HT1080 (cell line): ENCODE data around the gene TULP1. TPM values are rescaled to one million over a fixed set of nuclear protein-coding genes. Genes with fewer than 3 reads are reported as not detected.

ENCODE experiments used
- DNase-seq: peaks from one replicate; pipeline ENCODE4 v3.0.0-alpha.2; 2015; ENCODE audit warnings: low read depth
- total RNA-seq: library from RNA; depleted of rRNA; stranded (reverse); fragments of >200 nt; shearing (Covaris generic); gene quantifications from 2 replicates; pipeline ENCODE4 v1.2.3, GENCODE V29; 2014

Gene TULP1
- total RNA-seq, 1 experiment from 2014 or later, result not detected

- DNase-seq, result peak; percentile 55
These were observed 27.7 kb downstream of the TULP1 start for GRCh38 chr6:35484921-35485392.

GRCh38 chr6:35483893-35484645 is 28.6 kb downstream of the TULP1 start:
- DNase-seq, result no peak

DNA sequence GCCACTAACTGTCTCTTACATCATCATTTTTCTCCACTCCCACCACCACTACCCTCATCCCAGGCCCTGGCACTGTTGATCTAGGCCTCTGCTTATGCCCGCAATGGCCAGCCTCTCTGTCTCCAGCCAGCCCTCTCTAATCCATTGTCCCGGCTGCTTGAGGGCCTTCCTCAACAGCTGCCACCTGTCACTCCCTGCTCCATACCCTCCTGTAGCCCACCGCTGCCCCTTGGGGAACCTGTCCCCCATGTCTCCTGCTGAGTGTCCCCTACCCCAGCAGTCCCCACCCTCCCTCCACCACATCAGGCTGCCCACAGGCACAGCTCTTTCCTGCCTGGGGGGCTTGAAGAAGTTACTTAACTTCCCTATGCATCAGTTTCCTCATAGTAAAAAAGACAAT is 29.2 kb downstream of the TULP1 start:
- no peak for DNase-seq

DNA sequence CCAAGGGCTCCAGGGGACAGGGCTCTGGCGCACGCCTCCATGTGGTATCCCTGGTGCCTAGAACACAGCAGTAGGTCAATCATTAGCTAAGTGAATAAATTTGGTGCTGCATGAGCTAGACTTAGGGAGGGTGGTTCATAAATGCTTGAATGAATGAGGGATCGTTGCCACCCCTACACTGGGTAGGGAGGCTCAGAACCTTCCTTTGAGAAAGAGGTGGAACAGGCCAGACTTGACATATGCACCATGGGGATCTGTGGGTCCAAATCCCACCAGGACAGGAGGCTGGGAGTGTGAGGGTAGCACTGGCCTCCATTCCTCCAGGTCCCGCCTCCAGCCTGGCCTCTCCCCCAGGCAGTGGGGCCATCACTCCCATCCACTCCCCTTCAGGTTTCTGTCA is 29.6 kb downstream of the TULP1 start:
- no peak for DNase-seq

DNA sequence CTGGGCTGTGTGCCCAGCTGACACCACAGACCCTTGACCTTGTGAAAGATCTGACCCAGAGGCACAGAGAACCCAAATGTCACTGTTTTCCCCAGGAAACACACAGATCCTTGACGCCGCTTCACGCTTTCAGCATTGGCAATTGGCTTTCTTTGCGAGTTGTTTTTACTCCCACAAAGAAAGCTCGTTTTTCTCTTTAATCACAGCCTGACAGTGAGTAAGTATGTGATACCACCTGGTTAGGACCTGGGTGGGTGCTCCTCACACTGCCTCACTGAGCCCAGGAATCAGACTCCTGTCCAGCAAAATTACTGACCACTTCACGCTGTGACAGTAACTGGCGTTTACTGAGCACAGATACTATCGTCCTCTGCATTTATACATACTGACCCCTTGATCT is 31.5 kb downstream of the TULP1 start:
- DNase-seq, result no peak

DNA sequence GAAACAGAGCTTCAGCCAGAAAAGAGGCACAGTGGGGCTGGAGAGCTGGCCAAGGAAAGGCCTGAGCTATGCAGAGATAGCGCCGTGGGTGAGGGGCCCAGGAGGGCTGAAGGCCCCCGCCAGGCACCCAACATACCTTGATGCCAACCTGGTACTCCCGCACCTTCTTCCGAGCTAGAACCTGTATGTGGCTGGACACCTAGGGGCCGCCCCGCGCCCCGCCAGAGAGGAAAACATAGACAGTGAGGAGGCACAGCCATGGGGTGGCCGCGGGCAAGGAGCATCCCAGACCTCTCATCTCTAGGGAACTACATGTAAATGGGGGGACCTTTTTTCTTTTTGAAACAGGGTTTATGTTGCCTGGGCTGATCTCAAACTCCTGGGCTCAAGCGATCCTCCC is 32.5 kb downstream of the TULP1 start:
- no peak for DNase-seq

- no peak for DNase-seq
These were observed 34.4 kb downstream of the TULP1 start for GRCh38 chr6:35478259-35478658.

DNA sequence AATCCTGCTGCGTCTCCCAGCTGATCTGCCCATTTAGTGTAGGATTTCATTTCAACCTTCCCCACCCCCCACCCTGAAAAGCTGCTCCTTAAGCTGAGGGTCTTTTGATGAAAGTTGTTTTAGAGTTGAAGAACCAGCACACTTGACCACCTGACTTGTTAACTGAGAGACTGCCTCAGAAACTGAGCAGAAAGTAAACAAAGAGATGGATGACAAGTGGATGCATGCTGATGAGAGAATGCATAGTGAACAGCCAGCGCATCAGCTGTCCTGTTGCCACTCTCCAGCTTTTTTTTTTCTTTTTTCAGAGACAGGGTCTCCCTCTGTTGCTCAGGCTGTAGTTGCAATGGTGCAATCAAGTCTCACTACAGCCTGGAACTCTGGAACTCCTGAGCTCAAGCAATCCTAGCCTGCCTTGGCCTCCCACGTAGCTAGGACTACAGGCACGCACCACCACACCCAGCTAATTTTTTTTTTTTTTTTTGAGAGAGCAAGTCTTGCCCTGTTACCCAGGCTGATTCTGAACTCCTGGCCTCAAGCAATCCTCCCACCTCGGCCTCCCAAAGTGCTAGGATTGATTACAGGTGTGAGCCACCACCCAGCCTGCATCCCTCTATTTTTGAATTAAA is 35.0 kb downstream of the TULP1 start:
- no peak for DNase-seq

GRCh38 chr6:35477028-35477427 is 35.7 kb downstream of the TULP1 start:
- no peak for DNase-seq

DNA sequence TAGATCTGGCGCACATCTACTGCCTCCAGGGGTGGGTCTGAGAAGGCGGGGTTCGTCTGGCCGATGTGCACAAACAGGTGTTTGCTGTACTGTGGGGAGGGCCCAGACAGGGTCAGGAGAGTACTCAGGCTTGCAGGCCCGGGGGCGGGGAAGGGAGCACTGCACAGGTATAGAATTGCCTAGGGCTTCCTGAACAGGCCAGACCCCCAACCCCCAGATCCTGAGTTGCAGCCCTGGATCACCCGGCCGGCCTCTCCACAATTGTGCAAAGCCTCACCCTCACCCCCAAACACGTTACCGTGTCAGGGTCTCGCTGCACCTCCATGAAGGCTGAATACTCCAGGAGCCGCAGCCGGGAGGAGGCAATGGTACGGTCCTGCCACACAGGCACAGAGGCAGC is 36.7 kb downstream of the TULP1 start:
- no peak for DNase-seq

GRCh38 chr6:35475573-35475972 is 37.1 kb downstream of the TULP1 start:
- DNase-seq, result no peak

- DNase-seq, result no peak
These were observed 37.6 kb downstream of the TULP1 start for GRCh38 chr6:35474942-35475570.

GRCh38 chr6:35474131-35474941 is 38.4 kb downstream of the TULP1 start:
- DNase-seq, result no peak

GRCh38 chr6:35473850-35474130 is 38.9 kb downstream of the TULP1 start:
- DNase-seq, result no peak

DNA sequence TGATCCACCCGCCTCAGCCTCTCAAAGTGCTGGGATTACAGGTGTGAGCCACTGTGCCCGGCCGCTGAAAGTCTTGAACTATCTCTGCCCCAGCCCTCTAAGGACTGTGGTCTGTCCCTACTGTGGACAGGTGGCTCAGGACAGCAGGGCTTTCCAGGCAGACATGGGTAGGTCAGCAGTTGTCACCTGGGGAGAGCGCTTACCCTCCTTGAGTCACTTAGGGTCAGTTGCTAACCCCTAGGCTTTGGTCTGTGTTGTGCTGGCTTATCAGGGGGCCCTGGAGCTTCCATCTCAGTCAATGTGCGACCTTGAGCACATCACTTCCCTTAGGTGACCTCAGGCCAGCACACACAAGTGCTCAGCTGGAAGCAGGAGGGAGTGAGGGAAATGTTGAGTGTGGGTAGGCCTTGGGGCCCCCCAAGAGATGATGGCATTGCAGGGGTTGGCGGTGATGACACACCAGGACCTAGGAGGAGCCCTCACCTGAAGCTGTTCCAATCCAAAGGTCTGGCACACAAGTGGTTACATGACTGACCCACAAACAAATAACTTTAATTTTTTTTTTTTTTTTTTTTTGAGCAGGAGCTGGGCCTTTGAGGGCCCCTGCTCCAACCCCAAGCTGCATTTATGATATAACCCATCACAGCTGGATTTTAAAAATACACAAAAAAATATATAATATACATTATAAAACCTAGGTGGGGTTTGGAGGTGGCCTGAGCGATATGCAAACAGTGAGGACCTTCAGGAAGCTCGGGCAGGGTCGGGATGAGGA is 39.4 kb downstream of the TULP1 start:
- no peak for DNase-seq

GRCh38 chr6:35471836-35472345 is 40.8 kb downstream of the TULP1 start:
- DNase-seq, result no peak

GRCh38 chr6:35470663-35471120 is 42.0 kb downstream of the TULP1 start:
- no peak for DNase-seq

- DNase-seq, result no peak
These were observed 42.7 kb downstream of the TULP1 start for GRCh38 chr6:35469751-35470662.

GRCh38 chr6:35468980-35469750 is 43.5 kb downstream of the TULP1 start:
- no peak for DNase-seq
